ENCODE measurements around the gene NELL1.

The NELL1 gene

DNA sequence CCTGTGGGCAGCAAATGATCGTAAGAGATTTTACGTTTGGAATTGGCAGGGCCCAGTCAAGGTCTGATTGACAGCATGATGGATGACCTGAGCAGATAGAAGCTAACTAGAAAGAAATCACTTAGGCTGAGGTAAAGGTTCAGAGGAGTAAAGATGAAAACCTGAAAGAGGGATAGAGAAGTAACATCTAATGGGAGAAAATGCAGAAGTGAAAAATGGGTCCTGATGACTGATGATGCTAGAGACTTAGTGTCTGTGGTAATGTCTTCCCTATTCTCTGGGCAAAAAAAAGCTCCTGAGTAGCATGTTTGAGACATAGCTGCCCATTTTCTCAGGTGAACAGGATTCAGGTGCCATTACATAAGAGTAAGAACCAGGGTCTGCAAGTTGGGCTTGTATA lies 894.7 kb downstream of the NELL1 start:
- no peaks in the 10 kb centered on the region for H3F3A ChIP-seq (ENCODE audit: control insufficient read depth, insufficient read depth)
- H3K4me3 ChIP-seq (ENCODE audit: low read length), result no peak overlapping the region
- H4K20me1 ChIP-seq (ENCODE audit: control insufficient read depth, insufficient read depth, low read depth, low read length), result no peaks in the 10 kb centered on the region
- H3K36me3 ChIP-seq (ENCODE audit: control insufficient read depth, low read length), result no peaks in the 10 kb centered on the region
- H3K4me2 ChIP-seq (ENCODE audit: low read length), result no peak overlapping the region
- no peaks in the 10 kb centered on the region for H3K4me1 ChIP-seq (ENCODE audit: control insufficient read depth, low read length)
- no peaks in the 10 kb centered on the region for H3K27me3 ChIP-seq (ENCODE audit: control insufficient read depth, low read length)
- no peaks in the 10 kb centered on the region for H3K9me3 ChIP-seq (ENCODE audit: control insufficient read depth, insufficient read depth, low read length)
- H3K9me2 ChIP-seq (replicated peaks; ENCODE audit: control insufficient read depth, low read length), result no peaks in the 10 kb centered on the region; the same call in 1 of the 2 replicates
- TF ChIP-seq, protein P1, sequence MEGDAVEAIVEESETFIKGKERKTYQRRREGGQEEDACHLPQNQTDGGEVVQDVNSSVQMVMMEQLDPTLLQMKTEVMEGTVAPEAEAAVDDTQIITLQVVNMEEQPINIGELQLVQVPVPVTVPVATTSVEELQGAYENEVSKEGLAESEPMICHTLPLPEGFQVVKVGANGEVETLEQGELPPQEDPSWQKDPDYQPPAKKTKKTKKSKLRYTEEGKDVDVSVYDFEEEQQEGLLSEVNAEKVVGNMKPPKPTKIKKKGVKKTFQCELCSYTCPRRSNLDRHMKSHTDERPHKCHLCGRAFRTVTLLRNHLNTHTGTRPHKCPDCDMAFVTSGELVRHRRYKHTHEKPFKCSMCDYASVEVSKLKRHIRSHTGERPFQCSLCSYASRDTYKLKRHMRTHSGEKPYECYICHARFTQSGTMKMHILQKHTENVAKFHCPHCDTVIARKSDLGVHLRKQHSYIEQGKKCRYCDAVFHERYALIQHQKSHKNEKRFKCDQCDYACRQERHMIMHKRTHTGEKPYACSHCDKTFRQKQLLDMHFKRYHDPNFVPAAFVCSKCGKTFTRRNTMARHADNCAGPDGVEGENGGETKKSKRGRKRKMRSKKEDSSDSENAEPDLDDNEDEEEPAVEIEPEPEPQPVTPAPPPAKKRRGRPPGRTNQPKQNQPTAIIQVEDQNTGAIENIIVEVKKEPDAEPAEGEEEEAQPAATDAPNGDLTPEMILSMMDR (IDR thresholded peaks at IDR 0.05; ENCODE audit: low read depth, low read length, poor library complexity, severe bottlenecking), result no peak
- no peak for TF ChIP-seq EZH2phosphoT487 (IDR thresholded peaks at IDR 0.05; ENCODE audit: borderline replicate concordance, low read length)
- no peaks in the 10 kb centered on the region for H3K79me2 ChIP-seq (ENCODE audit: control insufficient read depth, low read length)
- H3K27ac ChIP-seq (ENCODE audit: low read depth, low read length), result no peak overlapping the region

DNA sequence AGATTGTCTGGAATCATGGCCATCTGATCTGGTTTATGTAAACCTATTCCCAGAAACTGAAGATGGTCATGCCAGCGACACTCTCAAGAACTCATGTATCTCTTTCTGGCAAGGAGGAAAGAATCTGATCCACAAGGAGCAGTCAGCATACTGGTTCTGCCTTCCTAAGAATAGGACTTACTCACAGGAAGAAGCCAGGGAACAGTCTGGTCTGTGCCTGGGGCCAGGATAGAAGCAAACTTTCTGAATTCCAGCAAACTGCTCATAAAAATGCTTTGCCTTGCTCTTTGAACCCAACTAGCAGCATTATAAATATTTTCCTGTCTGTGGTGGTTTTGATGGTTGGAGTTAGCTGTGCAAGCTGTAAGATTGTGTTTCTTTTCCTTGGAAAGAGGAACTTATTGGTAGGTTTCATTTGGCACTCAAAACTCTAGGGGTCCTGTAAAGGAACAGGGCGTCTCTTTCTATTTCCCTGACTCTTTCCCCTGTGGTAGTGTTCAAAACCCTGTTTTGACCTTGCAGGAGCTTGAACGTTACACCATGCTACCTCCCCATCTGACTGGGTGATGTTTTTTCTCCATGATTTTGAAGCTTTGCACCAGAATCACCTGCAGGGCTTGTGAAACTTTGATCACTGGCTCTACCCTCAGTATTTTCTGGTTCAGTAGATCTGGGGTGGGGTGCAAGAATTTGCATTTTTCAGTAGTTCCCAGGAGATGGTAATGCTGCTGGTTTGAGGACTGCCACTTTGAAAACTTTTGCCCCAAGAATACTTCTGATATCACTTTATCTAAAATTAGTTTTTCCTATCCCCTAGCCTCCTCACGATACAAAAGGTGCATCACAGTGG lies 895.7 kb downstream of the NELL1 start:
- Histone ChIP-seq H3K27me3 (ENCODE audit: control insufficient read depth, low read length) (no peaks in the 10 kb centered on the region), H3K4me1 (ENCODE audit: control insufficient read depth, low read length) (no peaks in the 10 kb centered on the region), H3K36me3 (ENCODE audit: control insufficient read depth, low read length) (no peaks in the 10 kb centered on the region), H3K27ac (ENCODE audit: low read depth, low read length) (no peak overlapping the region), H3F3A (ENCODE audit: control insufficient read depth, insufficient read depth) (no peaks in the 10 kb centered on the region), H3K9me2 (replicated peaks; ENCODE audit: control insufficient read depth, low read length) (no peaks in the 10 kb centered on the region; the same call in 1 of the 2 replicates), H3K79me2 (ENCODE audit: control insufficient read depth, low read length) (no peaks in the 10 kb centered on the region), H3K9me3 (ENCODE audit: control insufficient read depth, insufficient read depth, low read length) (no peaks in the 10 kb centered on the region), H3K4me3 (ENCODE audit: low read length) (no peak overlapping the region), H4K20me1 (ENCODE audit: control insufficient read depth, insufficient read depth, low read depth, low read length) (no peaks in the 10 kb centered on the region), H3K4me2 (ENCODE audit: low read length) (no peak overlapping the region)
- TF ChIP-seq, protein P1 (IDR thresholded peaks at IDR 0.05; ENCODE audit: low read depth, low read length, poor library complexity, severe bottlenecking), result no peak

DNA sequence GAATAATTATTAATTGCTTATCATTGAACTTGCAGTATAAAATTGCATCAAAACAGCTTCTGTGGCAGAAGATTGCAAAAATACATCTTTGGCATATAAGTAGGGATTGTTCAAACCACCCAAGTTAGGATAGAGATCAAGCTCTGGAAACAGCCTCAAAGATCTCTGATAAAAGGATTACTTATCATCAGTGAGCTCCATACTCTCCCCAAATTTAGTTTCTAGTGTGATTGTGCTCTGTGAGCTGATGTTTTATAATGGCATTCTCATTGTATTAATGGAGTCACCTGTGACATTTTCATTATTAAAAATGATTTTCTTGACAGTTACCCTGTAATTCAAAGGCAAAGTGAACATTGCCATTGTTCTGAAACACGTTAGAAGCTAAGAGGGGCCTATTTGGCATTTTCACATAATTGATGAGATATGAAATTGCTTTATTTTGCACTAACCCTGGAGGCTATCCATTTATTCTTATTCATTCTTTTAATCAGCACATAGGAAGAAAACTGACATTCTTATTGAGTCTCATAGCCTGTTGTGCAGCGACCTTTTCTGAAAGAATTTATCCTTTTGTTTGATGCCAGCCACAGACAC lies 897.2 kb downstream of the NELL1 start:
- Histone ChIP-seq H3K4me3 (ENCODE audit: low read length) (no peak overlapping the region), H3K36me3 (ENCODE audit: control insufficient read depth, low read length) (no peaks in the 10 kb centered on the region), H3F3A (ENCODE audit: control insufficient read depth, insufficient read depth) (no peaks in the 10 kb centered on the region), H3K4me1 (ENCODE audit: control insufficient read depth, low read length) (no peaks in the 10 kb centered on the region), H4K20me1 (ENCODE audit: control insufficient read depth, insufficient read depth, low read depth, low read length) (no peaks in the 10 kb centered on the region), H3K9me2 (replicated peaks; ENCODE audit: control insufficient read depth, low read length) (no peaks in the 10 kb centered on the region; the same call in 1 of the 2 replicates), H3K4me2 (ENCODE audit: low read length) (no peak overlapping the region), H3K9me3 (ENCODE audit: control insufficient read depth, insufficient read depth, low read length) (no peaks in the 10 kb centered on the region), H3K27ac (ENCODE audit: low read depth, low read length) (no peak overlapping the region), H3K27me3 (ENCODE audit: control insufficient read depth, low read length) (no peaks in the 10 kb centered on the region), H3K79me2 (ENCODE audit: control insufficient read depth, low read length) (no peaks in the 10 kb centered on the region)
- TF ChIP-seq, protein P1 (IDR thresholded peaks at IDR 0.05; ENCODE audit: low read depth, low read length, poor library complexity, severe bottlenecking), result no peak
- no peak for TF ChIP-seq EZH2phosphoT487 (IDR thresholded peaks at IDR 0.05; ENCODE audit: borderline replicate concordance, low read length)
